ENCODE measurements around the gene TOR1AIP2. TPM values are rescaled to one million over a fixed set of nuclear protein-coding genes. Genes with fewer than 3 reads are reported as not detected.

The TOR1AIP2 gene
- polyA plus RNA-seq, 1 of the 3 experiments (the other 2 are of a cell fraction), result 12.7 TPM

DNA sequence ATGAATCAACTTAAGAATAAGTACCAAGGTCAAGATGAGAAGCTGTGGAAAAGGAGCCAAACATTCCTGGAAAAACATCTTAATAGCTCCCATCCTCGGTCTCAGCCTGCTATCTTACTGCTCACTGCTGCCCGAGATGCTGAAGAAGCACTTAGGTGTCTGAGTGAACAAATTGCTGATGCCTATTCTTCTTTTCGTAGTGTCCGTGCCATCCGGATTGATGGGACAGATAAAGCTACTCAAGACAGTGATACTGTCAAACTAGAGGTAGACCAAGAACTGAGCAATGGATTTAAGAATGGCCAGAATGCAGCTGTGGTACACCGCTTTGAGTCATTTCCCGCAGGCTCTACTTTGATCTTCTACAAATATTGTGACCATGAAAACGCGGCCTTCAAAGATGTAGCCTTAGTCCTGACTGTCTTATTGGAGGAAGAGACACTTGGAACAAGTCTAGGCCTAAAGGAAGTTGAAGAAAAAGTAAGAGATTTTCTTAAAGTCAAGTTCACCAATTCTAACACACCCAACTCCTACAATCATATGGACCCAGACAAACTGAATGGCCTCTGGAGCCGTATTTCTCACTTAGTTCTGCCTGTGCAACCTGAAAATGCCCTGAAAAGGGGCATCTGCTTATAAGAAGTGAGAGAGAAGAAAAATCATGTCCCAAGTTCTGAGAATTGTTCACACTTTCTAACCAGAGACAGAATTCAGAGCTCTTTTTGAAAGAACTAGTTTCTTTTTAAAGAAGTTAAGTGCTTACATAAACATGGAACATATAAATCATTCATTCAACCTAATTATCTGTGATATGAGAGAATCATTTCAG, 40.2 kb upstream of the TOR1AIP2 start:
- Histone ChIP-seq H3K27ac (ENCODE audit: low read depth in 2 of 2, low read length in 1 of 2) (no peak overlapping the region), H3K4me2 (no peak overlapping the region), H3K79me2 (ENCODE audit: insufficient read depth) (no peaks in the 10 kb centered on the region), H3K4me1 (ENCODE audit: control insufficient read depth in 1 of 2, insufficient read depth in 2 of 2, low read depth in 1 of 2, low read length in 1 of 2) (no peaks in the 10 kb centered on the region), H3K9me2 (no peaks in the 10 kb centered on the region), H3F3A (replicated peaks; ENCODE audit: insufficient read depth) (peaks cover 5% of the 10 kb centered on the region), H3K36me3 (replicated peaks in 1 of 2; ENCODE audit: control insufficient read depth in 1 of 2, insufficient read depth in 2 of 2, low read length in 1 of 2) (peaks cover 47 to 74% of the 10 kb centered on the region in 2 experiments), H2AFZ (ENCODE audit: low read depth) (no peak overlapping the region), H3K9me3 (no peaks in the 10 kb centered on the region; the same call in 1 of the 2 replicates), H3K9ac (no peak overlapping the region), H4K20me1 (ENCODE audit: insufficient read depth) (no peaks in the 10 kb centered on the region), H3K4me3 (ENCODE audit: low read depth in 2 of 2, low read length in 1 of 2) (no peak overlapping the region), H3K27me3 (ENCODE audit: insufficient read depth) (no peaks in the 10 kb centered on the region)
- TF ChIP-seq MEF2A (IDR thresholded peaks at IDR 0.05; ENCODE audit: borderline replicate concordance, low read depth) (no peak), TAF1 (IDR thresholded peaks at IDR 0.05; ENCODE audit: borderline replicate concordance, low read depth, low read length) (no peak), RXRA (IDR thresholded peaks at IDR 0.05; ENCODE audit: borderline replicate concordance, low read depth) (no peak), POLR2AphosphoS5 (IDR thresholded peaks at IDR 0.05; ENCODE audit: low read depth, low read length) (no peak), YY1 (IDR thresholded peaks at IDR 0.05; ENCODE audit: low read depth) (no peak), RCOR1 (IDR thresholded peaks at IDR 0.05; ENCODE audit: low read length) (no peak), TCF12 (IDR thresholded peaks at IDR 0.05) (no peak), FOXM1 (IDR thresholded peaks at IDR 0.05; ENCODE audit: low read depth) (no peak), EP300 (IDR thresholded peaks at IDR 0.05; ENCODE audit: borderline replicate concordance in 1 of 2, low read depth in 1 of 2, low read length in 1 of 2) (no peak), NFIC (IDR thresholded peaks at IDR 0.05; ENCODE audit: borderline replicate concordance) (no peak), RAD21 (IDR thresholded peaks at IDR 0.05; ENCODE audit: low read length) (no peak), JUND (IDR thresholded peaks at IDR 0.05) (no peak)
- TF ChIP-seq, protein P1, sequence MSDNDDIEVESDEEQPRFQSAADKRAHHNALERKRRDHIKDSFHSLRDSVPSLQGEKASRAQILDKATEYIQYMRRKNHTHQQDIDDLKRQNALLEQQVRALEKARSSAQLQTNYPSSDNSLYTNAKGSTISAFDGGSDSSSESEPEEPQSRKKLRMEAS (IDR thresholded peaks at IDR 0.05; ENCODE audit: low read depth), result no peak
- TF ChIP-seq, protein P2, sequence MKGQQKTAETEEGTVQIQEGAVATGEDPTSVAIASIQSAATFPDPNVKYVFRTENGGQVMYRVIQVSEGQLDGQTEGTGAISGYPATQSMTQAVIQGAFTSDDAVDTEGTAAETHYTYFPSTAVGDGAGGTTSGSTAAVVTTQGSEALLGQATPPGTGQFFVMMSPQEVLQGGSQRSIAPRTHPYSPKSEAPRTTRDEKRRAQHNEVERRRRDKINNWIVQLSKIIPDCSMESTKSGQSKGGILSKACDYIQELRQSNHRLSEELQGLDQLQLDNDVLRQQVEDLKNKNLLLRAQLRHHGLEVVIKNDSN (IDR thresholded peaks at IDR 0.05; ENCODE audit: borderline replicate concordance, low read depth), result no peak
- TF ChIP-seq, protein P3, sequence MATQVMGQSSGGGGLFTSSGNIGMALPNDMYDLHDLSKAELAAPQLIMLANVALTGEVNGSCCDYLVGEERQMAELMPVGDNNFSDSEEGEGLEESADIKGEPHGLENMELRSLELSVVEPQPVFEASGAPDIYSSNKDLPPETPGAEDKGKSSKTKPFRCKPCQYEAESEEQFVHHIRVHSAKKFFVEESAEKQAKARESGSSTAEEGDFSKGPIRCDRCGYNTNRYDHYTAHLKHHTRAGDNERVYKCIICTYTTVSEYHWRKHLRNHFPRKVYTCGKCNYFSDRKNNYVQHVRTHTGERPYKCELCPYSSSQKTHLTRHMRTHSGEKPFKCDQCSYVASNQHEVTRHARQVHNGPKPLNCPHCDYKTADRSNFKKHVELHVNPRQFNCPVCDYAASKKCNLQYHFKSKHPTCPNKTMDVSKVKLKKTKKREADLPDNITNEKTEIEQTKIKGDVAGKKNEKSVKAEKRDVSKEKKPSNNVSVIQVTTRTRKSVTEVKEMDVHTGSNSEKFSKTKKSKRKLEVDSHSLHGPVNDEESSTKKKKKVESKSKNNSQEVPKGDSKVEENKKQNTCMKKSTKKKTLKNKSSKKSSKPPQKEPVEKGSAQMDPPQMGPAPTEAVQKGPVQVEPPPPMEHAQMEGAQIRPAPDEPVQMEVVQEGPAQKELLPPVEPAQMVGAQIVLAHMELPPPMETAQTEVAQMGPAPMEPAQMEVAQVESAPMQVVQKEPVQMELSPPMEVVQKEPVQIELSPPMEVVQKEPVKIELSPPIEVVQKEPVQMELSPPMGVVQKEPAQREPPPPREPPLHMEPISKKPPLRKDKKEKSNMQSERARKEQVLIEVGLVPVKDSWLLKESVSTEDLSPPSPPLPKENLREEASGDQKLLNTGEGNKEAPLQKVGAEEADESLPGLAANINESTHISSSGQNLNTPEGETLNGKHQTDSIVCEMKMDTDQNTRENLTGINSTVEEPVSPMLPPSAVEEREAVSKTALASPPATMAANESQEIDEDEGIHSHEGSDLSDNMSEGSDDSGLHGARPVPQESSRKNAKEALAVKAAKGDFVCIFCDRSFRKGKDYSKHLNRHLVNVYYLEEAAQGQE (IDR thresholded peaks at IDR 0.05; ENCODE audit: low read depth, low read length), result no peak
- TF ChIP-seq, protein P4, sequence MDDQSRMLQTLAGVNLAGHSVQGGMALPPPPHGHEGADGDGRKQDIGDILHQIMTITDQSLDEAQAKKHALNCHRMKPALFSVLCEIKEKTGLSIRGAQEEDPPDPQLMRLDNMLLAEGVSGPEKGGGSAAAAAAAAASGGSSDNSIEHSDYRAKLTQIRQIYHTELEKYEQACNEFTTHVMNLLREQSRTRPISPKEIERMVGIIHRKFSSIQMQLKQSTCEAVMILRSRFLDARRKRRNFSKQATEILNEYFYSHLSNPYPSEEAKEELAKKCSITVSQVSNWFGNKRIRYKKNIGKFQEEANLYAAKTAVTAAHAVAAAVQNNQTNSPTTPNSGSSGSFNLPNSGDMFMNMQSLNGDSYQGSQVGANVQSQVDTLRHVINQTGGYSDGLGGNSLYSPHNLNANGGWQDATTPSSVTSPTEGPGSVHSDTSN (IDR thresholded peaks at IDR 0.05), result no peak
- TF ChIP-seq, protein P5, sequence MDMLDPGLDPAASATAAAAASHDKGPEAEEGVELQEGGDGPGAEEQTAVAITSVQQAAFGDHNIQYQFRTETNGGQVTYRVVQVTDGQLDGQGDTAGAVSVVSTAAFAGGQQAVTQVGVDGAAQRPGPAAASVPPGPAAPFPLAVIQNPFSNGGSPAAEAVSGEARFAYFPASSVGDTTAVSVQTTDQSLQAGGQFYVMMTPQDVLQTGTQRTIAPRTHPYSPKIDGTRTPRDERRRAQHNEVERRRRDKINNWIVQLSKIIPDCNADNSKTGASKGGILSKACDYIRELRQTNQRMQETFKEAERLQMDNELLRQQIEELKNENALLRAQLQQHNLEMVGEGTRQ (IDR thresholded peaks at IDR 0.05; ENCODE audit: borderline replicate concordance, low read depth, low read length), result no peak
- CTCF ChIA-PET, result interaction anchor here (0.7 to 1.5 kb wide), 2 partner anchors 12 to 21 kb away, joined by 3 to 4 read pairs; no protein-coding TSS in a partner anchor
- WGBS (ENCODE audit: low lambda C conversion rate), result 88% methylated on average over 10 of the region's 10 CpGs
- DNase-seq, result no peak
- POLR2A ChIA-PET, result no interaction called here

Data from SK-N-SH (cell line).